ENCODE measurements around the gene EFCAB13.

Gene EFCAB13

DNA sequence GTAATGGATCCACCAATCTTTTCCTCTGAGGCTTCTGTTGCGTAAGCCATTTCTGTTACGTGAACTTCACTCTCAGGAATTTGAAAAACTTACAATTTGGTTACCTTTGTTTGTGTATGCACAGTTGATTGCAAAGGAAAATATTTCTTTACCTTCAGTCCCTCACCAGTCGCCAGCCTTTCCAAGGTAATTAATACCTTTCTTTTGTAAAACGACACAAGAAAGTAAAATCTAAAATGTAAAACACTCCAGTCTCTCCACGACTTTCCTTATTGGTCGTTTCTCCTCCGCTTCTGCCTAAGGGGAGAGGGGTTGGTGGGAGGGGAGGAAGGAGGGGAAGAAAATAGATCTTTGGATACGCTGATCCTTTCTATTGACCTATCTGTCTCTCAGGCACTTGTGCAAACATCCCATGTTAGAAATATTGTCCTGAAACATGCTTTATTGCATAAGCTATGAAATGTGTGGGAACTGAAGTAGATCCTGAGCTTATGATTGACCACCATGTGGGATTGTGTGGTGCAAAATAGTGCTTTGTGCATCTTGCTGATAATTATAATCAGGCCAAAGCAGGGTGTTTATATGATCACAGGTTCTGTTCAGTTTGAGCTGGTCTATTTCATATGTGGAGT lies 32.4 kb upstream of the EFCAB13 start:
- TF ChIP-seq POLR2AphosphoS5 (IDR thresholded peaks at IDR 0.05; ENCODE audit: low read depth, low read length) (no peak), SIN3A (IDR thresholded peaks at IDR 0.05; ENCODE audit: borderline replicate concordance, insufficient read depth, low read length) (no peak)

DNA sequence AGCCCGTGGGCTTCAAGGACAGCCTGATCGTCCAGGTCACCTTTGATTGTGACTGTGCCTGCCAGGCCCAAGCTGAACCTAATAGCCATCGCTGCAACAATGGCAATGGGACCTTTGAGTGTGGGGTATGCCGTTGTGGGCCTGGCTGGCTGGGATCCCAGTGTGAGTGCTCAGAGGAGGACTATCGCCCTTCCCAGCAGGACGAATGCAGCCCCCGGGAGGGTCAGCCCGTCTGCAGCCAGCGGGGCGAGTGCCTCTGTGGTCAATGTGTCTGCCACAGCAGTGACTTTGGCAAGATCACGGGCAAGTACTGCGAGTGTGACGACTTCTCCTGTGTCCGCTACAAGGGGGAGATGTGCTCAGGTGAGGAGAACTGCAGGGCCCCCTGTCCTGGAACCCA lies 31.5 kb upstream of the EFCAB13 start:
- TF ChIP-seq FOXP2 (optimal IDR thresholded peaks at IDR 0.05; ENCODE audit: borderline replicate concordance, extremely low read depth, extremely low read length, insufficient read depth) (no peak), POLR2AphosphoS5 (IDR thresholded peaks at IDR 0.05; ENCODE audit: low read depth, low read length) (no peak), TAF1 (IDR thresholded peaks at IDR 0.05; ENCODE audit: borderline replicate concordance, insufficient read depth, low read length) (no peak), SIN3A (IDR thresholded peaks at IDR 0.05; ENCODE audit: borderline replicate concordance, insufficient read depth, low read length) (no peak)
- TF ChIP-seq, protein P1, sequence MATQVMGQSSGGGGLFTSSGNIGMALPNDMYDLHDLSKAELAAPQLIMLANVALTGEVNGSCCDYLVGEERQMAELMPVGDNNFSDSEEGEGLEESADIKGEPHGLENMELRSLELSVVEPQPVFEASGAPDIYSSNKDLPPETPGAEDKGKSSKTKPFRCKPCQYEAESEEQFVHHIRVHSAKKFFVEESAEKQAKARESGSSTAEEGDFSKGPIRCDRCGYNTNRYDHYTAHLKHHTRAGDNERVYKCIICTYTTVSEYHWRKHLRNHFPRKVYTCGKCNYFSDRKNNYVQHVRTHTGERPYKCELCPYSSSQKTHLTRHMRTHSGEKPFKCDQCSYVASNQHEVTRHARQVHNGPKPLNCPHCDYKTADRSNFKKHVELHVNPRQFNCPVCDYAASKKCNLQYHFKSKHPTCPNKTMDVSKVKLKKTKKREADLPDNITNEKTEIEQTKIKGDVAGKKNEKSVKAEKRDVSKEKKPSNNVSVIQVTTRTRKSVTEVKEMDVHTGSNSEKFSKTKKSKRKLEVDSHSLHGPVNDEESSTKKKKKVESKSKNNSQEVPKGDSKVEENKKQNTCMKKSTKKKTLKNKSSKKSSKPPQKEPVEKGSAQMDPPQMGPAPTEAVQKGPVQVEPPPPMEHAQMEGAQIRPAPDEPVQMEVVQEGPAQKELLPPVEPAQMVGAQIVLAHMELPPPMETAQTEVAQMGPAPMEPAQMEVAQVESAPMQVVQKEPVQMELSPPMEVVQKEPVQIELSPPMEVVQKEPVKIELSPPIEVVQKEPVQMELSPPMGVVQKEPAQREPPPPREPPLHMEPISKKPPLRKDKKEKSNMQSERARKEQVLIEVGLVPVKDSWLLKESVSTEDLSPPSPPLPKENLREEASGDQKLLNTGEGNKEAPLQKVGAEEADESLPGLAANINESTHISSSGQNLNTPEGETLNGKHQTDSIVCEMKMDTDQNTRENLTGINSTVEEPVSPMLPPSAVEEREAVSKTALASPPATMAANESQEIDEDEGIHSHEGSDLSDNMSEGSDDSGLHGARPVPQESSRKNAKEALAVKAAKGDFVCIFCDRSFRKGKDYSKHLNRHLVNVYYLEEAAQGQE (IDR thresholded peaks at IDR 0.05; ENCODE audit: insufficient read depth in 1 of 2, low read depth in 2 of 2, low read length in 2 of 2), result no peak

DNA sequence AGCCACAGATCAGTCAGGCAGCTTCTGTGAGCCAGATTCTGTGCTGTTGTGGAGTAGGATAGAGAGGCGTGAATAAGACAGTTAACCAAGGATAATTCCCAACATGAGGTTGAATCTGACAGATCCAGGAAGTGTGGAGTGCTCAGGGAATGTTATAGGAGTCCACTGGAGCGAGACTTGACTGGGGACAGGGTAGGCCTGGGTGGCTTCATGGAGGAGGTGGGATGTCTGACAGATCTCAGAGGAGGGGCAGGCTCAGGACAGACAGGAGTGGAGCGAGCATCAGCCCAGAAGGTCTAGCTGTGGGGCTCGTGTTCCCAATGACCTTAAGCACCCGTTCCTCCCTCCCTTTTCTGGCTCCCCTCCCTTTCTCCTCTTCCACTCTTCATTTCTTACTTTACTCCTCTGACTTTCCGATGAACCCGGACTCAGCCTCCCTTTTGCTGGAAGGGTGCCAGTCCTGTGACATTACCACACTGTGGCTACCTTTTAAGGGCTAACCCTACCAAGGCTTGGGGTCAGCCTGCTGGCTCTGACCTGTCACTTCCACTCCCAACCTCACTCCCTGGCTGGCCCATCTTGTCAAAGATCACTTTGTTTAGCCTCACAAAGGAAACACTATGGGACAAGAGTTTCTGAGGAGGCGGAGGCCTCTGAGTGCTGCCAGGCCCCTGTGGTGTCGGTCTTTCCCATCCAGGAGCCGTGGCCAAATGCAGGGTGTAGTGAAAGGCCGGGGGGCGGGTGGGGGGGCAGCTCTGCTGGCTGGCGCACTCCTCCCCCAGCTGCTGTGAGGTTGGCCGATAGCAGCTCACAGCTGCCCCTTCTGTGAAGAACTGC lies 28.5 kb upstream of the EFCAB13 start:
- TF ChIP-seq FOXP2 (optimal IDR thresholded peaks at IDR 0.05; ENCODE audit: borderline replicate concordance, extremely low read depth, extremely low read length, insufficient read depth) (no peak), POLR2AphosphoS5 (IDR thresholded peaks at IDR 0.05; ENCODE audit: low read depth, low read length) (no peak), TAF1 (IDR thresholded peaks at IDR 0.05; ENCODE audit: borderline replicate concordance, insufficient read depth, low read length) (no peak), SIN3A (IDR thresholded peaks at IDR 0.05; ENCODE audit: borderline replicate concordance, insufficient read depth, low read length) (no peak)
- TF ChIP-seq, protein P1 (IDR thresholded peaks at IDR 0.05; ENCODE audit: insufficient read depth in 1 of 2, low read depth in 2 of 2, low read length in 2 of 2), result no peak

DNA sequence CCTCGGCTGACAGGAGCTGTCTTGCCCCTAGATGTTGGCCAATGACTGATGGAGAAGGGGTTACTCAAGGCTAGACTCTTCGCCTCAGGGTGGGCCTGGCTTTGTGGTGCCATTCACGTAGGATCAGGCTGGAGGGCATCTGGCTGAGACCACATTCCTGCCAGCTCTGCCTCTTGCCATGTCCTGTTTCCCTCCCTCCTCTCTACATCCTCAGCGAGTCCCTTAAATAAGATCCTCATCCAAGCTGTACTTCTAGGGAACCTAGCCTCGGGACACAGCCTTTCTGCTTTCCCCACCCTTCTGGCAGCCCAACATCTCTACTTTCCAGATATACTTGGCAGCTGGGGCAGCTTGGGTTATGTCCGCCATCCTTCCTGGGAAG lies 27.9 kb upstream of the EFCAB13 start:
- TF ChIP-seq, protein P1 (IDR thresholded peaks at IDR 0.05; ENCODE audit: insufficient read depth in 1 of 2, low read depth in 2 of 2, low read length in 2 of 2), result no peak
- TF ChIP-seq FOXP2 (optimal IDR thresholded peaks at IDR 0.05; ENCODE audit: borderline replicate concordance, extremely low read depth, extremely low read length, insufficient read depth), result no peak

DNA sequence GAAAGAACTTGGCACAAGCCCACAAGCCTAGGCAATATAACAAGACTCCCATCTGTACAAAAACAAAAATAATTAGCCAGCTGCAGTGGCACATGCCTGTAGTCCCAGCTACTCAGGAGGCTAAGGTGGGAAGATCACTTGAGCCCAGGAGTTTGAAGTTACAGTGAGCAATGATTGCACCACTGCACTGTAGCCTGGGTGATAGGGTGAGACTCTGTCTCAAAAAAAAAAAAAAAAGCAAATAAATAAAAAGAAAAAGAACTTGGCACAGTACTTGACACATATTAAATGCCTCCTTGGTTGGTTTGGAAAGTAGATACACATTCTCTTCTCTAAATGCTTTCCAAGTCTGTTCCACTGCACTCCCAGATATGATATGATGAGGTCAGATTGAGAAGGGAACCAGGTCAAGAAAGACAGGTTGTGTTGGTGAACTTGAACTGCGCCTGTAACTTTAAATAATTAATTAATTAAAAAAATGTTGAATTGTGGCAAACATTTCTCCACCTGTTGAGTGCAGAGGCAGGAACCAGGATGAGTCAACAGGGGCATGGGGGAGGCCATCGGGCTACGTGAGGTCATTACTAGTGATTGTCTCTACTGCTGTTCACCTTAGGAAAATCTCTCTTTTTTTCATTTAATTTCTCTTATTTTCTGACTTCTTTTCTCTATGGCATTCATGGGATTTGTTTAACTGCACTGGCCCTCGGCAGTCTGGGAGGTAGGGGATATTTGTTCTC lies 25.9 kb upstream of the EFCAB13 start:
- TF ChIP-seq SIN3A (IDR thresholded peaks at IDR 0.05; ENCODE audit: borderline replicate concordance, insufficient read depth, low read length) (no peak), FOXP2 (optimal IDR thresholded peaks at IDR 0.05; ENCODE audit: borderline replicate concordance, extremely low read depth, extremely low read length, insufficient read depth) (no peak), TAF1 (IDR thresholded peaks at IDR 0.05; ENCODE audit: borderline replicate concordance, insufficient read depth, low read length) (no peak), POLR2AphosphoS5 (IDR thresholded peaks at IDR 0.05; ENCODE audit: low read depth, low read length) (no peak)
- TF ChIP-seq, protein P1 (IDR thresholded peaks at IDR 0.05; ENCODE audit: insufficient read depth in 1 of 2, low read depth in 2 of 2, low read length in 2 of 2), result no peak

All from PFSK-1 (cell line).